GM21526 (cell line): Measurements from ENCODE around the gene UGT1A9.

ENCODE experiments used
- ATAC-seq: cut with Tn5 transposase; IDR thresholded peaks from one replicate; pipeline ENCODE4 v1.9.1; 2021; ENCODE audit warnings: moderate library complexity; ENCODE audit not compliant: unreplicated experiment, low FRiP score

UGT1A9 gene

DNA sequence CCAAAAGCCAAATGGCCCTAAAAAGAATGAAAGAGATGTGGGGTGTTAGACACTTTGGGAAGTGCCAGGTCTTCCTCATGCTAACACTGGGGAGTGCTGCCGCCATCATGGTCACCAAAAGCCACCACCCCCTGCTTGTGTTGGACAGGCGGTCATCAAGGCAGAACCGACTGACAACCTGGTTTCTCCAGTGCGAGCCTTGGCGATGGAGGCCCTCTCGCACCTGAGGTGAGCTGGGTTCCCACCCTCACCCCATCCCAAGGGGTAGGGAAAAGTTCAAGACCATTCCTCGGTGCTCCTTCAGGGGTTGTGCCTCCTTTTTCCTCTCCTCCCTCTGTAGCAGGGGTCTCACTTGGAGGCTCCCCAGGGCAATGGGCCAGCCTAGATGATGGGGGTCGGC is 140.0 kb downstream of the UGT1A9 start:
- no peak for ATAC-seq

DNA sequence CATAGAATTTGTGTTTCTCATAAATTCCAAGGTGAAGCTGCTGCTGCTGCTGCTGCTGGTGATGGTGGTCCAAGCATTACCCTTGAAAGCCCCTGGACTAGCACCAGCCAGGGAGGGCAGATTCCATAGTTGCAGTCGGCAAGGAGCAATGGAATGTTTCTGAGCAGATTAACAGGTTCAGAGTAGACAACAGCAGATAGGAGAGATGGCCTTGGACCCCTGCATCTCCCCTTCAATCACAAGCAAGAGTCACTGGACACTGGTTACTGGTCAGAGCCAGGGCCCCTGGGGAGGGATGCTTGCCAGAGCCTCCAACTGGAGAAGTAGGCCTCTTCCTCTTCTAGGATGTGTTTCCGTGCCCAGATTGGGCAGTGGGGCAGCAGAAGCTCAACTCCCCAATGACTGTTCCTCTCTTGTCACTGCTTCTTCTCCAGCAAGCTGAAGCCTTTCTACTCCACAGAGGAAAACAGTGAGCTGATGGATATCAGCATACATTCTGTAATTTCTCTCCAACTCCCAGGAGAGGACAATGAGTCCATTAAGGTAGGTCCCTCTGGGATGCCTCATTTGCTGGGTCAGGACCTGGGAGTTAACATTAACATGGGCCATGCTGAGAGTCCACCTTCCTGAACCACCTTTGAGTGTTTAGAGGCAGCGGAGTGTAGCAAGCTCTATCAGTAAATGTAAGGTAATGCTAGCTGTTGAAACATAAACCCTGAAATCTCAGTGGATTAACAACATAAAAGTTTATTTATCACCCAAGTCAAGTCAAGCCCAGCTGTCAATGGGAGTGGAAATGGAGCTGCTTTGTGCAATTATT is 141.7 kb downstream of the UGT1A9 start:
- ATAC-seq: no peak

DNA sequence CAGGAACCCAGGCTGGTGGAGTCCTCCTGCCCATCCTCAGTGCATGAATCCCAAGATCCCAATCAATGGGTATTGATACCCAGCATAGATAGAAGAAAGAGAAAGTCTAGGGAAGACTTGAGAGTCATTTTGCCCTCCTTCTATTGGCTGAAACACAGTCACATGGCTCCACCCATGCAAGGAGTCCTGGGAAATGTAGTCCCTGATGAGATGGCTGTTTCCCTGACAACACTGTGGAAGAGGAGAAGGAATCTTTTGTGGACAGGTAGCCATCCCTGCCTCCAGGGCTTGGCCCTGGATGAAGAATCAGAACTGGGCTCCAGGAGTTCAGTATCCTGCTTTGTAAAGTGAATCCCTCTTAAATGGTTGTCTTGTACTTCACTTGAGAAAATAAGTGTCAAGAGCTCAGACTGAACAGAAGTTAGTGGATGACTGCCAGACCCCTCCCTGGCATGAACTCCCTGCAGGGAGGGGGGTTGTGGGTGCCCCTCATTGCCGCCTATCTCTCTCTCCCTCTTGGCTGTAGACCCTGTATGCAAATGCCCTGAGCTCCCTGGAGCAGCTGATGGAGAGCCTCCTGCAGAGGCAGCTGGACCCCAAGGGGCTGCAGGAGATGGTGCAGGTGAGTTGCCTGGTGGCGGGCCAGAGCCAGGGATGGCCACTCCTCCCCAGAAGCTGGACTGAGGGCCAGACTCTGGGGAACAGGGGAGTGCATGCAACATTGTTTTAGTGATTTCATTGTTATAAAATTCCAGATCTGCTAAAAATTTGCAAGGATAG is 142.5 kb downstream of the UGT1A9 start:
- no peak for ATAC-seq

DNA sequence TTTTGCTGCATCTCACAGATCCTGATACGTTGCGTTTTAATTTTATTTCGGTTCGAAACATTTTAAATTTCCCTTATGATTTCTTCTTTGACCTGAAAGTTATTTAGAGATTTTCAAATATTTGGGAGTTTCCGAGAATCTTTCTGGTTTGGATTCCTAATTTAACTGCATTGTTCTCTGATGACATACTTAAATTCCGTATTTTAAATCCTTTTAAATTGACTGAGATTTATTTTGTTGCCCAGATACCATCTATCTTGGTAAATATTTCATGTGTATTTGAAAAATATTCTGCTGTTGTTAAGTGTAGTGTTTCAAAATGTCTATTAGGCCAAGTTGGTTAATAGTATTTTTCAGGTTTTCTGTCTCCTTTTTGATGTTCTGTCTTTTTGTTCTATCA is 144.2 kb downstream of the UGT1A9 start:
- ATAC-seq: no peak

DNA sequence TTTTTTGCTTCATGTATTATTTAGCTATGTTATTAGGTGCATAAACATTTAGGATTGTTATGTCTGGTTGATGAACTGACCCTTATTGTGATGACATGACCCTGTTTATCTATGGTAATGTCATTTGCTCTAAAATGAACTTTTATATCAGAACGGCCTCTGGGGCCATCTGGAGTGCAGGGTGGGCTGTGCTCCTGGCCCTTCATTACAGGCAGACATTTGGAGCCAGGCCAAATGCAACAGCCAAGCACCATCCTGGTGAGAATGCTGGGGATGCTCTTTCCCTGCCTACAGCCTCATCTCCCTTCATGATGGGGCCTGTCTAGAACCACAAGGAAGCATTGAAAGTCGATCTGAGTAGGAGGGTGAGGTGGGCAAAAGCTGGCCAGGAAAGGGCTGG is 144.6 kb downstream of the UGT1A9 start:
- ATAC-seq: no peak

DNA sequence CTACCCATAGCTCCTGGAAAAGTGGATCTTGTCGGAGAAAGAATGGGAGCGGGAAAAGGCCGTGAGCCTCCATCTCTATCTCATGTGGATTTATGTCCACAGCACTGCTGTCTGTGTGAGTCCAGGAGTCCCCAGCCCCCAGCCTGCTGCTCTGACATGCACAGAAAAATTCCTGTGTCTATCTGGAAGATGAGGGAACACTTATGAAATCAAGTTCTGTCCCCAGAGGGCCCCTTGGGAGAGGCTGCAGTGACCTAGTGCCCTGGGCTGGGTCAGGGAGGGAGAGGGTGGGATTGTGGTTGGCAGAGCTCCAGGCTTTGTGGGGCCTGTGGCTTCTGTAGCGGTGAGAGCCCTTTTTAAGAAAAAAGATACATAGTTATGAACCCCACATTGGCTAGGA is 145.1 kb downstream of the UGT1A9 start:
- ATAC-seq: no peak

DNA sequence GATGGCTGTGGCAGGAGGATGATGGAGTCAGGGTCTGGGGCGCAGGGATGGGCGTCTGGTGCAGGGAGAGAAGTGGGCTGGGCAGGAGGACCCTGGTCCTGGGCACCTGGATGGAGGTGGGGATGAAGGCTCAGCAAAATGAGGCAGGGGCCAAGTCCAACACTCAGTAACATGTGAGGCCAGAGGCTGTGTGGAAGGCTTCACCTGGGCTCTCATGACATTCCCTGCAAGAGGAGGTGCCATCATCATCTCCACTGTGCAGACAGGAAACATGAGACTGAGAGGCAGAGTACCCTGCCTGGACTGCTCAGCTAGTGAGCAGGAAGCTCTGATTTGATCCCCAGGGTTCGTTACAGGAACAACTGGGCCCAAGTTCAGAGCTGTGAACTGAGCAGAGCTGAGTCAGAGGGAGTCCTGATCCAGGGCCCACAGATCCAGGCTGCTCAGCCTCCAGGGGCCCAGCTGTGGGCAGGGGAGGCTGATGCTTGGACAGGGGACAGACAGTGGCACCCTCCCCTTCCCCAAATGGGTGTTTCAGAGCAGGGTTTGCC is 145.7 kb downstream of the UGT1A9 start:
- no peak for ATAC-seq

DNA sequence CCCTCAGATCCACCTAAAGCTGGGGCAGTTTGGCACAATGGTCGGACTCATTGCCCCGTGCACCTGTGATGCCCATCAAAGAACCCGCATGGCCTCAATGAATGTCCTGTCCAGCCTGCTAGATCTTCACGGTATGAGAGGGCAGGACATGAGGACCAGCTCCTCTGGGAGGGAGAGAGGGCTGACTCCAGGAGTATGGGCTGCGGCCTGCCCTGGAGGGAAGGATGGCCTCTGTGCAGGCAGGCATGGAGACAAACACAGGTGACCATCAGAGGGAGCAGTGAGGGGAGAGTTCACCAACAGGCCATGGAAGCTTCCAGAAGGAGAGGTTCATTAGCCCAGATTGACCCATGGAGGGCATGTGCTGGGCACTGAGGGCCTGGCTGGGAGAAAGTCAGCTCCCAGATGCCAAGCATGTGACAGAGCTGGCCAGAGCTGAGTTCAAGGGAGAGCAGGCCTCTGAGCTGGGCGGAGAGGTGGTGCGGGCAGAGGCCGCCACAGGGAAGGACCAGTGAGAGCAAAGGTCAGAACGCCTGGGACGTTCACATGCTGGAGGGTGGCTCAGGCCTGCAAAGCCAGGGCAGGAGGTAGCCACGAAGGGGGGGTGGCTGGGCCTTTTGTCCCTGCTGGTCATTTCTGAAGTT is 146.4 kb downstream of the UGT1A9 start:
- ATAC-seq: no peak

DNA sequence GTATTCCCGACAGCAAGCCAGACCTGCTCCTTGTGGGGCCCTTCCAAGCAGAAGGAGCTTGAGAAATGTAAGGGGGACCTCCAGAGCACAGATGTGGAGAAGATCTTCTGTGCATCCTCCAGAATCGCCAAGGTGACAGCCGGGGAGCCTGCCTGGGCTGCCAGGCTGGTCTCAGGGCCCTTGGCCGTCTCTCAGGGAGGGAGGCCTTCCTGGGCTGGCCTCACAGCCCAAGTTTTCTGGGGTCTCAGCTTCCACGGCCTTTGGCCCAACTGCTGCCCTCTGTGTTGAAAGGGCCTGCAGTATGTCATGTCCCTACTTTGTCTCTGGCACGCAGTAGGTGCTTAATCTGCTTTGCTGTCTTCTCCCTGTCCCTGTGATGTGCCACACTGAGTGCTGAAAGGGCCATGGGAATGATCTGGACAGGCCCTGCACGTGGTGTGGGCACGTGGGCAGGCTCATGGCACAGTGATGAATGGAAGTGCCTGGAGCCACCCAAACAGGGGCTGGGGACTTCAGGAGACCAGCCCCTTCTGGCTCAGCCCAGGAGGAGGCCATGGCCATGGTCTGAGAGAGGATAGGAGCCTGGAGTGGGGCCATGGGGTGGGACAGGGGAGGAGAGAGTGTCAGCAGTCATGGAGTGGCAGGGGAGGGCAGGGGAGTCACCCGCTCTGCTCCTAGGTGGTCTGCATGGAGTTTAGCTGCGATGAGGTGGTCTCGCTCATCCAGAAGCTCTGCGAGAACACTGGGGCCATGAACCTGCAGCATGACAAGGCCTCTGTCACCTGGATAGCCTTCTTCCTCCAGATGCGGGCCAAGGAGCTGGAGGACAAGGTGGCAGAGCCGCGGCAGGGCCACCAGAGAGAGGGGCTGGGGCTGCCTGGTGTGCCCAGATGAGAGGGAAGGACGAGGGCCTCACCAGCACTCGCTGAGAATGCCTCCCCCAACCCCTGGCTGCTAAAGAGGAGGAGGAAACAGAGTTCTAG is 147.2 kb downstream of the UGT1A9 start:
- ATAC-seq: no peak

DNA sequence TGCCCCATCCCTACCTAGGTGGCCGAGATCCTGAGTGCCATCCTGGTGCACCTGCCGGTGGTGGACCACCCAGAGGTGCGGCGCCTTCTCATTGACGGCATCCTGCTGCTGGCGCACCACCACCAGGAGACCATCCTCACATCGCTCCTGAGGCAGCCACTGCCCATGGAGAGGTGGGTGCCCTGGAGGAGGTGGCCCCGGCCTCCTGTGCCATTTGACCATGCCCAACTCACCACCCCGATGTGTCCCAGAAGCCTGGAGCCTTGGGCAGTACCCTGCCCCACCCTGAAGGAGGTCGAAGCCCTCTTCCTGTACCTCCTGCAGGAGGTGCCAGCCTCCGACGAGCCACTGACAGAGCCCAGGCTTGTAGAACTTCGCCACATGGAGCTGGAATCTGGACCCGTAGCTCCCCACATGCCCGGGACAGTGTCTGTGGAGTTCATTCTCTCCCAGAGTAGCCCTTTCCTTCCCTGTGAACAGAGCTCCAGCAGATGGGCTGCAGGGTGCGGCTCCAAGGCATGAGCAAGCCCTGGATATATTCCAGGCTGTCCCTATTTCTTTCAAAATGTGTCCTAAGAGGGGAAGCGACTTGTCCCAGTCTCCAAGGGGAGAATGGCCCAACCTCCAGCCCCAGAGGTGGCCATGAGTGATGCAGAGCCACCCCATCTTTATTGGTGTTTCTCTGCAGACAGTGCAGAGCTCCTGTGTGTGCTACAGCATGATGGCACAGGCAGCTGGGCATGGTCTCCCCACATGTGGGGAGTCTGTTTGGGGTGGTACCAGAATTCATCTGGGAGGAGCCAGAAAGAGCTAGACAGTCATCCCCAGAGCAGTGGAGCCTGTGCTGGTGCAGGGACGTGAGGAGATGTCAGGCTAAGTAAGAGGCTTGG is 148.4 kb downstream of the UGT1A9 start:
- no peak for ATAC-seq

DNA sequence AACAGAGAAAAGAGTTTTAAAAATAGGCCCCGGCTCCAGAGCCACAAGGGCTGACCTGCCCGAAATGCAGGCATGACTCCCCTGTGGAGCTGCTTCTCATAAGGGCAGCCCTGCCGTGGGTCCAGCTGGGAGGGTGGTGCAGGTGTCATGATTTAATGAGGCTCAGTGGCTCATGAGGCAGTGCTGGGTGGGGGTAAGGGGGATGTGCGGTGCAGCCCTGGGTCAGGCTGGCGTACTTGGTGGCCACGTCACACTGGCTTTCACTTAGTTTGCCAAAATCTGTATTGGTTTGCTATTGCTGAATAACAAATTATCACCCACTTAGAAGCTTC is 149.0 kb downstream of the UGT1A9 start:
- no peak for ATAC-seq

DNA sequence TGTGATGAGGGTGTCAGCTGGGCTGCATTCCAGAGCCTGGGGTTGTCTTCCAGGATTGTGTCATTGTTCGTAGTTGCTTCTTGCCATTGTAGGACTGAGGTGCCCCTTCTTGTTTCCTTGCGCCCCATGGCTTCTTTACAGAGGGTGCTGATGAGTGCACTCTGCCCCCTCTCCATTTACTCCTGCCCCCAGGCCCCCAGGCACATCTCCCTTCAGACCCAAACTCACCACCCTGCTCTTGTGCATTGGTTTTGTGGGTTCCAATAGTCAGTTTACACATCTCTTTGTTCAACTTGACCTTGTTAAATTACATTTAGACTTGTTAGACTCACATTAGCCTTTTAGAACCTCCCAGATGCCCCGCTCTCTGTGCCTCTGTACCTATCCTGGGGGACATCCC is 149.5 kb downstream of the UGT1A9 start:
- ATAC-seq: no peak

DNA sequence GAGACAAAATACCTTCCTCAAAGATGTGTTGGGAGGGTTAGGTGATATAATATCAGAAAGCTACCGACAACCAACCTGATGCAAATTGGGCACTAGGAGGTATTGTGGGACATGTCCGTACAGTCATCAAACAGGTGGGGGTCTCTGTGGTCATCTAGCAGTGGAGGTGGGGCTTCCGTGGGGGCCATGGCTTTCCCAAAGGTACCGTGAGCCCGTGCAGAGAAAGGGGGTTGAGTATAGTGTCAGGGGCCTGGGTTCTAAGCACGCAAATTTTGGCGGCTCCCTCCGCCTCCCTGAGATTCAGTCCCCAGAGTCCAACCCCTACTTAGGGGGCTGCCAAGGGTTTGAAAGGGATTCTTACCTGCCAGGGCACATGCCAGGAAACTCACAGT is 150.0 kb downstream of the UGT1A9 start:
- ATAC-seq: no peak

DNA sequence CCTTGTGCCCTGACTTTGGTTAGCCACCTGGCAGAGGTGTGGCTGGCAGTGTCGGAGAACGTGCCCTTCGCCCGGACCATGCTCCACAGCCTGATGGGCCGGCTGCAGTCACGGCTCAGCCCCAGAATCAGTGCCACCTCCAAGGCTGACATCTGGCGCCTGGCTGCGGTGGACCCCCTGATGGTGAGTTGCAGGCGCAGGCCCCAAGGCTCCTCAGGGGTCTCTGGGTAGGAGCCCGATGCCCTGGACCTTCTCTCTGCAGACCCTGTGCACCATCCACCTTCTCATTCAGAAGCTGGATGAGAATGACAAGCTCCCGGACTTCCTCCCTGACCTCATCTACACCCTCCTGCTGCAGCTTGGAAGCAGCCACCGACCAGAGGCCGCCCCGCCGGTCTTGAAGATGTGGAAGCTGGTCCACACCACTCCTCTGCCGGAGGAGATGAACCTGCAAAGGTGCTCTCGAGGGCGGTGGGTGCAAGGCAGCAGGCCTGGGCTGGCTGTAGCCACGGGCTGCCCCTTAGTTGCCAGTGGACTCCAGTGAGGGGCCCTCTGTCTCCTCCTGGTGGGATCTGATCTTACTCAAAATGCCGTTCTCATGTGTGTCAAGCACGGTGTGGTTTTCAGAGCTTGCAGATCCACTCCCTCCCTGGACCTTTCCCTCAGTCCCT is 150.5 kb downstream of the UGT1A9 start:
- no peak for ATAC-seq
